Uterus (tissue), 4 donors: ENCODE data around the gene ANKLE1. TPM values are rescaled to one million over a fixed set of nuclear protein-coding genes. Genes with fewer than 3 reads are reported as not detected.

Source experiments
- DNase-seq, 2 donors: peaks; one replicate each; pipeline ENCODE4 v3.0.0-alpha.2; 2019 to 2020
- H3K27ac ChIP-seq, 2 donors: fragments of 200-600 bp; sonication (generic); 1 replicate in 1 of 2; 2 replicates in 1 of 2; pipeline ENCODE4 v1.5.1; 2016 to 2018
- H3K27me3 ChIP-seq, 2 donors: fragments of 200-600 bp; sonication (generic); one replicate each; pipeline ENCODE4 v1.5.1; 2018 to 2019; ENCODE audit warnings: control low read depth in 1 of 2
- H3K36me3 ChIP-seq, 2 donors: fragments of 200-600 bp; sonication (generic); one replicate each; pipeline ENCODE4 v1.5.1; 2019; ENCODE audit warnings: control low read depth in 1 of 2
- H3K4me1 ChIP-seq, 2 donors: fragments of 200-600 bp; sonication (generic); one replicate each; pipeline ENCODE4 v1.5.1; 2018 to 2019; ENCODE audit warnings: control low read depth in 1 of 2
- H3K4me3 ChIP-seq, 2 donors: fragments of 200-600 bp; sonication (generic); 1 replicate in 1 of 2; 2 replicates in 1 of 2; pipeline ENCODE4 v1.5.1; 2018 to 2019; ENCODE audit warnings: mild to moderate bottlenecking in 1 of 2
- H3K9me3 ChIP-seq, 2 donors: fragments of 200-600 bp; sonication (generic); one replicate each; pipeline ENCODE4 v1.5.1; 2019; ENCODE audit warnings: control low read depth in 1 of 2
- CTCF ChIP-seq, 4 experiments: fragments of 200-600 bp in 2 of 4; fragments of 450-650 bp in 2 of 4; sonication (generic) in 2 of 4; IDR thresholded peaks; one replicate each; pipeline ENCODE4 v1.5.1; 2016 to 2019; ENCODE audit warnings: antibody characterized with exemption in 4 of 4, mild to moderate bottlenecking in 2 of 4, moderate library complexity in 1 of 4
- POLR2A ChIP-seq, 2 donors: fragments of 450-650 bp; IDR thresholded peaks; one replicate each; pipeline ENCODE4 v1.6.1; 2016; ENCODE audit warnings: antibody characterized with exemption in 2 of 2, mild to moderate bottlenecking in 1 of 2, moderate library complexity in 1 of 2
- intact Hi-C: fragments of 100-400 bp; cut with DNase I; formaldehyde crosslinking; loops from one replicate; pipeline ENCODE4 v1.15.1; 2023; ENCODE audit warnings: low total_unique reads
- total RNA-seq, 4 donors: library from RNA; depleted of rRNA in 3 of 4; stranded (reverse); fragments of >200 nt in 3 of 4; gene quantifications; one replicate each; pipeline versions ENCODE4 v1.1.0 to v1.2.4, GENCODE V29; 2014 to 2023
- donor health status: DM: yes; HTN: yes; CAD: no.

Gene ANKLE1
- total RNA-seq, 4 donors from 2014 or later, result 1.6 to 2.4 TPM; not detected in 2

- Histone ChIP-seq H3K36me3 (no peaks in the 10 kb centered on the region), H3K9me3 (no peaks in the 10 kb centered on the region), H3K27me3 (no peaks in the 10 kb centered on the region), H3K4me3 (no peak overlapping the region), H3K4me1 (peaks cover 5 to 13% of the 10 kb centered on the region in 2 donors), H3K27ac (peak overlapping the region in 1 of 2 donors; percentile 30)
- TF ChIP-seq POLR2A (IDR thresholded peaks at IDR 0.05) (no peak), CTCF (IDR thresholded peaks at IDR 0.05) (no peak)
- intact Hi-C loops, result no loop called here
- no peak for DNase-seq
Measured at GRCh38 chr19:17240826-17241399, 40.8 kb upstream of the ANKLE1 start.

- no peaks in the 10 kb centered on the region for H3K9me3 ChIP-seq
- intact Hi-C loops, result no loop called here
- no peaks in the 10 kb centered on the region for H3K36me3 ChIP-seq
- H3K4me1 ChIP-seq, result peaks cover 0 to 13% of the 10 kb centered on the region in 2 donors
- TF ChIP-seq POLR2A (IDR thresholded peaks at IDR 0.05) (no peak), CTCF (IDR thresholded peaks at IDR 0.05) (no peak)
- no peak overlapping the region for H3K4me3 ChIP-seq
- H3K27ac ChIP-seq, result peak overlapping the region; percentile 76 to 84
- H3K27me3 ChIP-seq, result no peaks in the 10 kb centered on the region
- no peak for DNase-seq
Measured at GRCh38 chr19:17242431-17243208, 39.1 kb upstream of the ANKLE1 start.

- no peaks in the 10 kb centered on the region for H3K36me3 ChIP-seq
- H3K4me1 ChIP-seq, result peaks cover 0 to 13% of the 10 kb centered on the region in 2 donors
- H3K9me3 ChIP-seq, result no peaks in the 10 kb centered on the region
- H3K4me3 ChIP-seq, result peak overlapping the region; percentile 53 to 56
- TF ChIP-seq POLR2A (IDR thresholded peaks at IDR 0.05) (no peak), CTCF (IDR thresholded peaks at IDR 0.05) (no peak)
- peak overlapping the region; percentile 76 to 84 for H3K27ac ChIP-seq
- H3K27me3 ChIP-seq, result no peaks in the 10 kb centered on the region
- intact Hi-C loops, result no loop called here
- no peak for DNase-seq
Measured at GRCh38 chr19:17243211-17243829, 38.4 kb upstream of the ANKLE1 start.

- Histone ChIP-seq H3K9me3 (no peaks in the 10 kb centered on the region), H3K4me3 (peak overlapping the region; percentile 53 to 56), H3K27me3 (no peaks in the 10 kb centered on the region), H3K4me1 (peaks cover 0 to 13% of the 10 kb centered on the region in 2 donors), H3K27ac (peak overlapping the region; percentile 76 to 84), H3K36me3 (no peaks in the 10 kb centered on the region)
- no peak for TF ChIP-seq POLR2A (IDR thresholded peaks at IDR 0.05)
- no peak for TF ChIP-seq CTCF (IDR thresholded peaks at IDR 0.05)
- DNase-seq, result peak; percentile 56 to 67
- intact Hi-C loops, result no loop called here
Measured at GRCh38 chr19:17243830-17244617, 37.7 kb upstream of the ANKLE1 start.
